WI38 (cell line): ENCODE results near the gene GPR3.
A peak's percentile ranks its signal among the peaks of the same experiment; 100 is the strongest.

Experiments
- H3K4me3 ChIP-seq: 2 replicates; pipeline ENCODE4 v1.5.1; 2011; ENCODE audit warnings: low read depth, mild to moderate bottlenecking, control low read depth, low read length
- TF ChIP-seq, protein P1 (sequence below): IDR thresholded peaks from 2 replicates; pipeline ENCODE4 v1.5.1; 2012; ENCODE audit warnings: low read depth, mild to moderate bottlenecking, control low read depth, low read length

Gene GPR3

GRCh38 chr1:27413004-27413403 is 20.6 kb downstream of the GPR3 start:
- H3K4me3 ChIP-seq: no peak overlapping the region
- TF ChIP-seq, protein P1, sequence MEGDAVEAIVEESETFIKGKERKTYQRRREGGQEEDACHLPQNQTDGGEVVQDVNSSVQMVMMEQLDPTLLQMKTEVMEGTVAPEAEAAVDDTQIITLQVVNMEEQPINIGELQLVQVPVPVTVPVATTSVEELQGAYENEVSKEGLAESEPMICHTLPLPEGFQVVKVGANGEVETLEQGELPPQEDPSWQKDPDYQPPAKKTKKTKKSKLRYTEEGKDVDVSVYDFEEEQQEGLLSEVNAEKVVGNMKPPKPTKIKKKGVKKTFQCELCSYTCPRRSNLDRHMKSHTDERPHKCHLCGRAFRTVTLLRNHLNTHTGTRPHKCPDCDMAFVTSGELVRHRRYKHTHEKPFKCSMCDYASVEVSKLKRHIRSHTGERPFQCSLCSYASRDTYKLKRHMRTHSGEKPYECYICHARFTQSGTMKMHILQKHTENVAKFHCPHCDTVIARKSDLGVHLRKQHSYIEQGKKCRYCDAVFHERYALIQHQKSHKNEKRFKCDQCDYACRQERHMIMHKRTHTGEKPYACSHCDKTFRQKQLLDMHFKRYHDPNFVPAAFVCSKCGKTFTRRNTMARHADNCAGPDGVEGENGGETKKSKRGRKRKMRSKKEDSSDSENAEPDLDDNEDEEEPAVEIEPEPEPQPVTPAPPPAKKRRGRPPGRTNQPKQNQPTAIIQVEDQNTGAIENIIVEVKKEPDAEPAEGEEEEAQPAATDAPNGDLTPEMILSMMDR: no peak

DNA sequence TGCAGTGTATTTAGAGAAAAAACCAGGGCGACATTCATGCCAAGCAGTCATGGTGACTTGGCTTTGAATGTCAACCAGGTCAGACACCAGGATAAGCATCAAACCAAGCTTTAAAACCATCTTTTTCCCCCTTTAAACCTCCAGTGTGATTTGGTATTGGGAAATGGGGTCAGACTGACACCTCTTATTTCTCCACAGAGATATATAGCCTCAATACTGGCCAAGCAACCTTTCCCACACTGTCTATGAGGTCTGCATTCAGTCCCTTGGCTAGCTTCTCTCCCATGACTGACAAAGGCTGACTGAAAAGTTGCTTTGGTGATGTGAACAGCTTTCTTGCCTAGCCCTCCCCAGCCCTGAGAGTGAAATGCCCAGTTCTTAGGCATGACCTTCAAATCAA is 21.7 kb downstream of the GPR3 start:
- no peak overlapping the region for H3K4me3 ChIP-seq
- TF ChIP-seq, protein P1: no peak

DNA sequence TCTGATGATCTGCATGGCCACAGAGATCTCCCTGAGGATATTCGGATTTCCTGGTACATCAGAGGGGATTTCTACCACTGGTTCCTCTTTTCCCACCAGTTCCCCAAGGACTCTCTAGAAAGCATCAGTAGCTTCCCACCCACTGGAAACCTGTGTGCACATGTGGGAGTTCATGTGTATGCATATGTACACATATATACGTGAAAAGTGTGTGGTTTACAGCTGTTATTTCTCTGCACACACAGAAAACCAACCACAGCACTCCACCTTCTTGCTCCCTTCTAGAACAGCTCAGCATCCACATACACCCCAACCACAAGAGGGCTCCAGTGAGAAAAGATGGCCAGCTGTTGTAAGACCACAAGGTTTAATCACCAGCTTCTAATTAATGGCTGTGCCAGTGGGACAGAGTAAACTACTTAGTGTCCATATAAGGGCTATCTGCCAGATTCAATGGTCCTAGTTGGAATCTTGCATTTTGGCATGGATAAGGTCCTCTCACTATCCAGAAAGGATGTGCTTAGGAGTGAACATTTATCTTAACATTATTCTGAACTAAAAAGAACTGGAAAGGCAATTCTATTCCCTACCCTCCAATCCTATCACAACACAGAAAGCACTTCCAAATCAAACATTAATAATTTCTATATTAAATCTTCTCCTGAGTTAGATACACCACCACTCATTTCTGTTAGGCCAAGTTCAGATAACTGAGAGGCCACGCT is 24.1 kb downstream of the GPR3 start:
- TF ChIP-seq, protein P1: peak; percentile 61
- no peak overlapping the region for H3K4me3 ChIP-seq

DNA sequence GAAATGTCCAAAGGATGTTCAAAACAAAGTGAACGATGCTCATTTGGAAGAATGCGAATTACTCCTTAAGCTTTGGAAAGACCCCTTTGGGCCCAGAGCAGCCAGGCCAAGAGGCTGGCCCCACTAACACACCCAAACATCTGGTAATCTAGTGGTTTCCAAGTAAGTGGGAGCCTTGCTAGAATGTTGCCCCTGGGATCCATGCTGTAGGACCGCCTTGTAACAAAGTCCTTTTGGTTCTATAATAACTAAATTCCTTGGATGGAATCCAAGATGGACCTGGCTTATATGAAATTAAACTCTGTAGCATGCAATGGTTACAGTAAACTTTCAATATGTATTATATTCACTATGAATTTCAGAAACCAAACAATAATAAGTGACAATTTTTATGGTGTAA is 25.3 kb downstream of the GPR3 start:
- TF ChIP-seq, protein P1: no peak

GRCh38 chr1:27418326-27419185 is 26.1 kb downstream of the GPR3 start:
- TF ChIP-seq, protein P1: no peak
- no peak overlapping the region for H3K4me3 ChIP-seq

More for the DNA sequence above, 25.3 kb downstream of the GPR3 start:
- H3K4me3 ChIP-seq: no peak overlapping the region

GRCh38 chr1:27423709-27424108 is 31.3 kb downstream of the GPR3 start:
- TF ChIP-seq, protein P1: no peak

GRCh38 chr1:27427329-27427728 is 34.9 kb downstream of the GPR3 start:
- H3K4me3 ChIP-seq: no peak overlapping the region
- TF ChIP-seq, protein P1: no peak

More at GRCh38 chr1:27423709-27424108, 31.3 kb downstream of the GPR3 start:
- no peak overlapping the region for H3K4me3 ChIP-seq
